HG02943 (cell line): ENCODE data around the gene PPP1R1C.

Experiments used
- ATAC-seq: cut with Tn5 transposase; IDR thresholded peaks from one replicate; pipeline ENCODE4 v1.9.1; 2021; ENCODE audit warnings: mild to moderate bottlenecking, low read depth, moderate library complexity; ENCODE audit not compliant: unreplicated experiment

PPP1R1C gene

DNA sequence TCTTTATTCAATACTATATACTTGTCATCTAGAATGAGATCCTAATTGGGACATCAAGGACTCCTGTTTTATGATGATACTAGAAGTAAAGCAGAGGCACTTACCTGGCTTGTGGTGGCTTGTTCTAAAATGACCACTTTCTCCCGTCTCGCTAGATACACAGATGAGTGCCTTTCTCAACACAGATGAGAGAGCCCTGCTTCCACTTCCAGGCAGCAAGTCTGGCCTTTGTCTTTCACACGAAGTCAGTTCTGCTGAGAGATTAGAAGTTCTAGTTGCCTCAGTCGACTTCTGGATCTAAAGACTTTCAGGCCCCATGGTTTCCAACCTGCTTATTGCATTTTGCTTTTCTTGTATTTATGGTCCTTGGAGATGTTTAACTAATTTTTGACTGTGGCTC is 70.3 kb downstream of the PPP1R1C start:
- ATAC-seq: no peak

DNA sequence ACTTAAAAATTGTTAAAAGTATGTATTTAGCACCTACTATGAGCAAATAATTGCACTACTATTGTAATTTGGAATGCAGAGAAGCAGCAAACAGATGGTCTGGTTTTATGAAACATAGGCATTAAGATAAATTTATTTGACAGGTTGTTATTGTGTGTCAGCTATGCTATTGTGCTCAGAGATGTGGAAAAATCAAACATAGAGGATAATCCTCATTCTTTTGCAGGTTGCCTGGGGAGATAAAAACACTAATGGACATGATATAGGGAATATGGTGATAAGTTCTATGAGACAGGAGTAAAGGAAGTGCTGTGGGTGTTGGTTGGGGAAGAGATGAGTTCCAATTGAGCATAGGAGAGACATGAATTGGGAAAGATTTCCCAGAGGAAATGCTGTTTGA is 71.3 kb downstream of the PPP1R1C start:
- no peak for ATAC-seq

GRCh38 chr2:182058056-182058455 is 72.4 kb downstream of the PPP1R1C start:
- no peak for ATAC-seq

DNA sequence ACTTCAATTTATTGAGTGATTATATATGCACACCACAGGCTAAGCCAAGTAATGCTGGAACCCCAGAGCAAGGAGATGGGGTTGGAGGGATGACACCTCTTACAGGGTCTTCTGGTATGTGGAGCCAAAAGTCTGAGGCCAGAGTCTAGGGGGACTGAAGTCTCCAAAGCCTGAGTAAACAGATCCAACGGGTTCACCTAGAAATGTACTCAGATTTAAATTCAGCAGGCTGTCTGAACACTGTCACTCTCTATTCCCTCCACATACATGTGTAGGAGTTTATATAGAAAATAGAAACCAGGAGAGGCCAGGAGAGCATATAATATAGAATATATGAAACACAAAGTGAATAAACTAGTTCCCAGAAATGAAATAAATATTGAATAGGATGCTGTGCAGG is 76.1 kb downstream of the PPP1R1C start:
- ATAC-seq: no peak

DNA sequence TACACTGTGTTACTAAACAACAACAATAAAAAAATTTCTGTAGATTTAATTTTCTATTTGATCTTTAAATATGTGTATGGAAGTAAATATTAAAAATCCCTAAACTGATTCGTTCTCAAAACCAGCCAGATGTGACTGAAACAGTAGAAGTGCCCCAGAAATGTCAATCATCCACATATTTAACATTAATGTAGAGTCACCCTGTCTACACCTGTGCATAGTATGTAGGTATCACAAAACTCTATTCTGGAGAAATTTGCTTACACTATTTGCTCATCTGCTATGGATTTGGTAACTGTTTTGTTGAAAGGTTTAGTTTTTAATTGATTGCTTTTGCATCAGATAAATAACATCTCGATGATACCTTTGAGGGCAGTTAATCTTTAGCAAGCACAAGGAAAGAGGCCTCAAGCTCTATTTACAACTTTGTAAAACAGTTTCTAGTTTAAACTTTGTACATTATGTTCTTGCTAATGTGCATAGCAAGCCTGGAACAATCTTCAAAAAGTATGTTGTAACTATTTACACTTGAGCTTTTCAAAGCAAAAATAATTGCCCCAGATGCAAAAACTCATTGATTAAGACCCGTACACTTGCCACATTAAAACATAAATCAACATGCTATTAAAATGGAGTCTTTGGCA is 76.8 kb downstream of the PPP1R1C start:
- ATAC-seq: no peak

- no peak for ATAC-seq
These were observed 78.5 kb downstream of the PPP1R1C start for GRCh38 chr2:182064019-182064778.

DNA sequence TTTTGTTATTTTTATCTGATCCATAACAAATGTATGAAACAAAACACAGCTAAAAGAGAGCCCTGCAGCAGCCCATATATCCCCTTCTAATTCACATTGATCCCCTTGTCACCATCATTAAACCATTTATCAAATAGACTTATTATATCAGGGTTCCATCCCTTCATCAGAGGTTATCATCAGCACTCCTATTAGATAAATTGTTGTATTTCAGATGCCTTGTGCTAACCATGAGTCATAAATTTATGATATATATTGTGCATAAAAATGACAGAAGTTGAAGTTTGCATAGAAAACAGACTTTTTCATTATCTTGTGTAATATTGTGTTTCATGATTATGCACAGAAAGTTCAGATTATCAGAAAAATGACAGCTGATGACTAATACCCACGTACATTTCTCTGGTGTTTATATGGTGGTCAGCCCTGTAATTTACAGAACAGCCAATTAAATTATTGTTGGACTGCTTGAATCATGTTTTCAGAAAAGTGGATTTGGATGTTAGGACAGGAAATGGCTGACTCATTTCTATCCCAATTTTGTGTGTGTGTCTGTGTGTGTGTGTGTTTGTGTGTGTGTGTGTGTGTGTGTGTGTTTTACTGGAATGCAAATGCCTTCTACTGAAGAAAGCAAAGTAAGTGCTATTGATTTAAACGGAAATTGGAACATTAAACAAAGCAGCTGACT is 80.9 kb downstream of the PPP1R1C start:
- no peak for ATAC-seq

DNA sequence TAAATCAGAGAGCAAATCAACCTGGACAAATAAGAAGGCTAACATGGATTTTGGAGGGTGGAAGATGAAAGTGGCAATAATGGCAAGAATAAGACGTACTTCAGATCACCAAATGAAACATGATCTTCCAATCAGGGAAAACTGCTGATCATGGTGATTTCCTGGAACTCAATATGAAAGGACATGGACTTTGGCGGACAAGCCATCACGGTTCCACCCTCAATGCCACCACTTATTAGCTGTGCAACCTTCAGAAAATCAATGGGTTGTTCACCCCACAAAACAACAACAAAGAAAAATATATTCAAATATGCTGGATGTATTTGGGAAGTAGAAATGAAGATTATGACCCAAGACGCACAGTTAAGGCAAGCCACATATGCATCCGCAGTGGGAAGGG is 81.7 kb downstream of the PPP1R1C start:
- no peak for ATAC-seq

DNA sequence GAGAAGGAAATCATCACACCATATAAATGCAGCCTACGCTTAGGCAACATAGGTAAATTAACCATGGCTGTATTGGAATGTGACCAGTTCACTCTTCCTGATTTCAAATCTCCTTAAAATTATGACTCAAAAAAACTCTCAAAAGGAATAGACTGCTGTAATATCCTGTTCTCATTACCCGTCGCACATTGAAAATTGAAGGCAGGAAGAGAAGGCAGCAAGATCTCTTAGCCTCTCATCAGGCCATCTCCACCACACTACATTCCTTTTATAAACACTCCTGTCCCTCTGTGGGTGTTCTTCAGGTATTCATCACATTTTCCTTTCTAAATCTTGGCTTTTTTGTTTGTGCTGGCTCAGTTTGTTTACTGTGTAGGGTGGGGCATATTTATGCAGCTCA is 83.2 kb downstream of the PPP1R1C start:
- no peak for ATAC-seq

DNA sequence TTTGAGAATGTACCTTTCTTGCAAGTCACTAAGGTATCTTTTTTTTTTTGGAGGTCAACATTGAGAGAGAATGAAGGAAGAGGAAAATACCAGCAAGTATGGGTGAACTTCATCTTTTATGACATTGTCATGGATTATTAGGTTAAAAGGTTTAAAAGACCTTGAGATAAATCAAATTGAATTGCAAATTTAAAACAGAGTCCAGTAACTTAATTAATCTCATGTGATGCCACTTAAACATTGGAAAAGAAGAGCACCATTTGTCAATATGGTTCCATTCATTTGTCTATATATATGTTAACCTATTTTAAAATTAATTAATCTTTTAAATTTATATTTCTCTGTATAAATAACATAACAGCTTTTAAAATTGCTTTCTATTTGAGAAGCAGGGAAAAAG is 83.8 kb downstream of the PPP1R1C start:
- no peak for ATAC-seq

GRCh38 chr2:182069908-182070307 is 84.3 kb downstream of the PPP1R1C start:
- ATAC-seq: no peak

DNA sequence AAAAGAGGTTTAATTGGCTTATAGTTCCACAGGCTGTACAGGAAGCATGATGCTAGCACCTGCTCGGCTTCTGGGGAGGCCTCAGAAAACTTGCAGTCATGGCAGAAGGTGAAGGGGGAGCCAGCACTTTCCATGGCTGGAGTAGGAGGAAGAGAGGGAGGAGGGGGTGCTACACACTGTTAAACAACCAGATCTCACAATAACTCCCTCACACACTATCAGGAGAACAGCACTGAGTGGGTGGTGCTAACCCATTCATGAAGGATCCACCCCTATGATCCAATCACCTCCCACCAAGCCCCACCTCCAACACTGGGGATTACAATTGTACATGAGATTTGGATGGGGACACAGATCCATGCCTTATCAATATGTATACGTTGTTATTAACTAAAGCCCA is 85.1 kb downstream of the PPP1R1C start:
- no peak for ATAC-seq

DNA sequence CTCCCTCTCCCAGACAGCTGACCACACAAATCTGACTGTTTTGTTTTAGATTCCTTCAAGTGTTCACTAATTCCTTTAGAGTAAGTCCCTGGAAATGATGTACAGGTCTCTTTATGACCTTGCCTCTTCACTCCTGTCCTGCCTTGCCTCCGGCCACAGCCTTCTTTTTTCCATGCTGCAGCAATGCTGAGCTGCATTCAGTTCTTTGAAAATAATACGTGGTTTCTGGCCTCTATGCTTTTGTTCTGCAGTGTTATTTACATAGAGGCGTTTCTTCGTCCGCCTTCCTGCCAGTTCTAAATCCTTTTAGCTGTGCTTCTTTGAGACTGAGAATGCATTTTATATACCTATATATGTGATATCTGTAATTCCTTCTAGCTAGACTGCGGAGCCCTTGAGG is 87.2 kb downstream of the PPP1R1C start:
- no peak for ATAC-seq

GRCh38 chr2:182073613-182074012 is 88.0 kb downstream of the PPP1R1C start:
- no peak for ATAC-seq

- no peak for ATAC-seq
These were observed 91.4 kb downstream of the PPP1R1C start for GRCh38 chr2:182077023-182077422.

DNA sequence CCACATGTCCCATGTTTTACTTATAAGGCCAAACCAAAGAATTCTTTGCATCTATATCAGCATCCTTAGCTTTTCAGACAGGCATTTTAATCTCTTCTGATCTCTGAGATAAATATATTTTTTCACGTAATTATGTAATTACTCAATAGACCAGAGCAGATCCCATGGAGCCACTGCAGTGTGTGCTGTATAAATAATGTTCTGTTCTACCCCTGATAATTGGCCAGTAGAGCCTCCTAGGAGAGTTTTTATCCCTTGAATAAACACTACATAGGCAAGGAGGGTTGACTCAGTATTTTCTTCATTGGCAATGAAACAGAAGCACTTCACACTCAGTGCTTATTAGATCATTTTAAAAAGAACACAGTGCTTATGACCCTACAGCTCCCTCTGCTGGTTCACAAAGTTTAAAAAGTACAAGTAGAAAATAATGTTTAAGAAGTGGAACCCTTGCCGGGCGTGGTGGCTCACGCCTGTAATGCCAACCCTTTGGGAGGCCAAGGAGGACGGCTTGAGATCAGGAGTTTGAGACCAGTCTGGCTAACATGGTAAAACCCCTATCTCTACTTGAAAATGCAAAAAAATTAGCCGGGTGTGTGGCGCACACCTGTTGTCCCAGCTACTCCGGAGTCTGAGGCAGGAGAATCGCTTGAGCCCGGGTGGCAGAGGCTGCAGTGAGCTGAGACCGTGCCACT is 91.9 kb downstream of the PPP1R1C start:
- no peak for ATAC-seq

- ATAC-seq: no peak
These were observed 93.4 kb downstream of the PPP1R1C start for GRCh38 chr2:182078988-182079602.

- no peak for ATAC-seq
These were observed 94.8 kb downstream of the PPP1R1C start for GRCh38 chr2:182080493-182080892.

- no peak for ATAC-seq
These were observed 96.1 kb downstream of the PPP1R1C start for GRCh38 chr2:182081602-182082260.

GRCh38 chr2:182088681-182089320 is 103.1 kb downstream of the PPP1R1C start:
- ATAC-seq: no peak
